Measurements from ENCODE around the gene C11orf68.

The C11orf68 gene

GRCh38 chr11:65890324-65891218 is 28.3 kb downstream of the C11orf68 start, which contains the start of gene CCDC85B:
CCDC85B (plus strand) TSS chr11:65890673; CDS start chr11:65890784, 111 bp downstream.
- DNase-seq (ENCODE audit: low spot score): peak; percentile 98

GRCh38 chr11:65888163-65888814 is 30.6 kb downstream of the C11orf68 start, which contains the start of gene FIBP:
FIBP (minus strand) TSS chr11:65888471; CDS start chr11:65888418, 53 bp downstream.
- peak; percentile 95 for DNase-seq (ENCODE audit: low spot score)

- no peak for DNase-seq (ENCODE audit: low spot score)
These were observed 31.1 kb downstream of the C11orf68 start for GRCh38 chr11:65887723-65888162.

- no peak for DNase-seq (ENCODE audit: low spot score)
These were observed 31.8 kb downstream of the C11orf68 start for GRCh38 chr11:65886826-65887722.

GRCh38 chr11:65885808-65886536 is 32.9 kb downstream of the C11orf68 start:
- no peak for DNase-seq (ENCODE audit: low spot score)

DNA sequence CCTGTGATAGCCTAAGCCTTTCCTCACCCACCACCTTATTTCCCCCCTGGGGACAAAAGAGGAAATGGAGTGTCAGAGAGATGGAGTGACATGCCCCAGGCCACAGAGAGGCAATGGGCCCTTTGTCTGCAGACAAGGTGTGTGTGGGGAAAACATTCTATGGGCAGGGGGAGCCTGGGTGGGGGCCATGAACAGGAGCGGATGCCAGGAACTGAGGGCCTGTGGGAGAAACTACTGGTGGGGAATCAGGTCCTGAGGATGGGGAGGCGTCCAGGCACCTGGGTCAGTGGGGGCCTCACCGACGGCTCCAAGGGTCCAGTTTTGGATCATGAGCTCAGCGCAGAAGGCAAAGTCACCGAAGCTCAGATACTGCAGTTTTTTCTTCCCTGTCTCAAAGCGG is 33.6 kb downstream of the C11orf68 start:
- no peak for DNase-seq (ENCODE audit: low spot score)

- DNase-seq (ENCODE audit: low spot score): peak; percentile 86
These were observed 34.2 kb downstream of the C11orf68 start for GRCh38 chr11:65884716-65885092.

- no peak for DNase-seq (ENCODE audit: low spot score)
These were observed 34.8 kb downstream of the C11orf68 start for GRCh38 chr11:65883786-65884715.

DNA sequence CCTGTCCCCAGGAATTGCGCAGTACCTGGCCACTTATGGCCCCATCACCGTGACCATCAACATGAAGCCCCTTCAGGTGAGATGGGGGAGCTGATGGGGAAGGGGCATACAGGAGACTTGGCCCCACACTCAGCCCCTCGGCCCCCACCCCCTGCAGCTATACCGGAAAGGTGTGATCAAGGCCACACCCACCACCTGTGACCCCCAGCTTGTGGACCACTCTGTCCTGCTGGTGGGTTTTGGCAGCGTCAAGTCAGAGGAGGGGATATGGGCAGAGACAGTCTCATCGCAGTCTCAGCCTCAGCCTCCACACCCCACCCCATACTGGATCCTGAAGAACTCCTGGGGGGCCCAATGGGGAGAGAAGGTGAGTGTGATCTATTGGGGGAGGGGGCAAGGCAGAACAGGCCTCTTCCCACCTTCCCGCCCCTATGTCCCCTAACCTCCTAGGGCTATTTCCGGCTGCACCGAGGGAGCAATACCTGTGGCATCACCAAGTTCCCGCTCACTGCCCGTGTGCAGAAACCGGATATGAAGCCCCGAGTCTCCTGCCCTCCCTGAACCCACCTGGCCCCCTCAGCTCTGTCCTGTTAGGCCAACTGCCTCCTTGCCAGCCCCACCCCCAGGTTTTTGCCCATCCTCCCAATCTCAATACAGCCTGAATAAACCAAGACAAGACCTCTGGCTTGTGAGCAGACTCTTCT is 35.7 kb downstream of the C11orf68 start:
- no peak for DNase-seq (ENCODE audit: low spot score)

DNA sequence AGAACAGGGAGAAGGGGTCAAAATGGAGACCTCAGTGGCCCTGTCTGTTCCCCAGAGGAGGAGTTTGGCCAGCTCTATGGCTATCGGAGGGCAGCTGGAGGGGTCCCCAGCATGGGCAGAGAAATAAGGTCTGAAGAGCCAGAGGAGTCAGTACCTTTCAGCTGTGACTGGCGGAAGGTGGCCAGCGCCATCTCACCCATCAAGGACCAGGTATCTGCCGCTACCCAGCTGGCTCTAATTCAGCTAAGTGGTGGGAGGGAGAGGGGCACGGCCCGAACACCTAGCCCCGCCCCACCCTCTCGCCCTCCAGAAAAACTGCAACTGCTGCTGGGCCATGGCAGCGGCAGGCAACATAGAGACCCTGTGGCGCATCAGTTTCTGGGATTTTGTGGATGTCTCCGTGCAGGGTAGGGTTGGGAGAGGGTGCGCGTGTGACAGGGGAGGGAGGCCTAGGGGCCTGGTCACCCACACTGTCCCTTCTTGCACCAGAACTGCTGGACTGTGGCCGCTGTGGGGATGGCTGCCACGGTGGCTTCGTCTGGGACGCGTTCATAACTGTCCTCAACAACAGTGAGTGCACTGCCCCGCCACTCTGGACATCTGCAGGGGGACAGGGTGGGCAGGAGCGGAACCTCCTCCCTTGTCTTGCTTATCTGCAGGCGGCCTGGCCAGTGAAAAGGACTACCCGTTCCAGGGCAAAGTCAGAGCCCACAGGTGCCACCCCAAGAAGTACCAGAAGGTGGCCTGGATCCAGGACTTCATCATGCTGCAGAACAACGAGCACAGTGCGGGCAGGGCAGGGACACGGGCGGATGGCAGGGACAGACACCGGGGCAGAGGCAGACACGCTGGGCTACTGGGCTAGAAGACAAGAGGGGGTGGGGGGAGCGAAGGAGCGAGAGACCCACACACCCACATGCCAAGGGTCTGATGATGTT is 36.5 kb downstream of the C11orf68 start:
- no peak for DNase-seq (ENCODE audit: low spot score)

- no peak for DNase-seq (ENCODE audit: low spot score)
These were observed 37.9 kb downstream of the C11orf68 start for GRCh38 chr11:65880844-65881421.

- no peak for DNase-seq (ENCODE audit: low spot score)
These were observed 38.8 kb downstream of the C11orf68 start for GRCh38 chr11:65880027-65880426.

GRCh38 chr11:65879617-65880016 is 39.2 kb downstream of the C11orf68 start, which contains the start of gene CTSW:
CTSW (plus strand) TSS chr11:65879837; CDS start chr11:65879855, 18 bp downstream.
- peak; percentile 40 for DNase-seq (ENCODE audit: low spot score)

GRCh38 chr11:65873318-65874156 is 45.3 kb downstream of the C11orf68 start:
- DNase-seq (ENCODE audit: low spot score): peak; percentile 96

GRCh38 chr11:65872586-65873317 is 46.1 kb downstream of the C11orf68 start, which contains the start of gene EFEMP2:
EFEMP2 (minus strand) TSS chr11:65872800; CDS start chr11:65872354, 446 bp downstream.
- DNase-seq (ENCODE audit: low spot score): no peak

All from CD4-positive, alpha-beta T cell treated with Interleukin-15 for 4 hours (primary cell).